GM23338 (cell line): Measurements from ENCODE around the gene NRP1. TPM values are rescaled to one million over a fixed set of nuclear protein-coding genes. Genes with fewer than 3 reads are reported as not detected.

Experiments used
- ATAC-seq: fragments of 200-7000 bp; cut with Tn5 transposase; 3 replicates; pipeline ENCODE4 v1.9.1; 2020
- DNase-seq: peaks from one replicate; pipeline ENCODE4 v3.0.0-alpha.2; 2015; ENCODE audit warnings: low spot score
- H2AFZ ChIP-seq: fragments of 200-600 bp; sonication (generic); 2 replicates; pipeline ENCODE4 v1.8.0; 2016; ENCODE audit warnings: antibody characterized with exemption, mild to moderate bottlenecking, moderate library complexity
- H3F3A ChIP-seq: fragments of 200-600 bp; sonication (generic); replicated peaks from 2 replicates; pipeline ENCODE4 v1.8.0; 2017; ENCODE audit warnings: antibody characterized with exemption, mixed run types, low read depth
- H3K27ac ChIP-seq: fragments of 200-600 bp; sonication (generic); 2 replicates; pipeline ENCODE4 v1.6.1; 2016; ENCODE audit warnings: low read depth
- H3K27me3 ChIP-seq: fragments of 200-600 bp; sonication (generic); 2 replicates; pipeline ENCODE4 v1.8.0; 2016; ENCODE audit warnings: mild to moderate bottlenecking, mixed run types, moderate library complexity; ENCODE audit not compliant: insufficient read depth
- H3K36me3 ChIP-seq: fragments of 200-600 bp; sonication (generic); 2 replicates; pipeline ENCODE4 v1.8.0; 2016; ENCODE audit warnings: mild to moderate bottlenecking; ENCODE audit not compliant: insufficient read depth
- H3K4me1 ChIP-seq: fragments of 200-600 bp; sonication (generic); 2 replicates; pipeline ENCODE4 v1.8.0; 2016; ENCODE audit warnings: mild to moderate bottlenecking, moderate library complexity; ENCODE audit not compliant: insufficient read depth
- H3K4me2 ChIP-seq: fragments of 200-600 bp; sonication (generic); 2 replicates; pipeline ENCODE4 v1.7.1; 2017; ENCODE audit warnings: mixed run types
- H3K4me3 ChIP-seq: fragments of 200-600 bp; sonication (generic); 2 replicates; pipeline ENCODE4 v1.6.1; 2016; ENCODE audit warnings: mixed run types
- H3K79me2 ChIP-seq: fragments of 200-600 bp; sonication (generic); replicated peaks from 2 replicates; pipeline ENCODE4 v1.8.0; 2017; ENCODE audit warnings: mild to moderate bottlenecking; ENCODE audit not compliant: insufficient read depth
- H3K9me2 ChIP-seq: fragments of 200-600 bp; sonication (generic); 2 replicates; pipeline ENCODE4 v1.8.0; 2017; ENCODE audit not compliant: insufficient read depth
- H4K20me1 ChIP-seq: fragments of 200-600 bp; sonication (generic); replicated peaks from 2 replicates; pipeline ENCODE4 v1.8.0; 2017; ENCODE audit warnings: mild to moderate bottlenecking; ENCODE audit not compliant: insufficient read depth
- H3K27ac Mint-ChIP-seq: 2 replicates; pipeline ENCODE4 v1.8.0; 2020; ENCODE audit warnings: inconsistent platforms, mild to moderate bottlenecking, moderate library complexity, mixed read lengths
- H3K27me3 Mint-ChIP-seq: 3 replicates; pipeline ENCODE4 v1.8.0; 2022; ENCODE audit warnings: low read depth, mild to moderate bottlenecking, moderate library complexity, mixed read lengths, inconsistent platforms; ENCODE audit not compliant: insufficient read depth, poor library complexity
- H3K36me3 Mint-ChIP-seq: 3 replicates; pipeline ENCODE4 v1.8.0; 2021; ENCODE audit warnings: low read depth, mild to moderate bottlenecking, inconsistent platforms, moderate library complexity, mixed read lengths
- H3K4me1 Mint-ChIP-seq: 3 replicates; pipeline ENCODE4 v1.8.0; 2020; ENCODE audit warnings: mild to moderate bottlenecking, inconsistent platforms, mixed read lengths
- H3K4me3 Mint-ChIP-seq: 3 replicates; pipeline ENCODE4 v1.8.0; 2021; ENCODE audit warnings: moderate library complexity, mild to moderate bottlenecking, inconsistent platforms, mixed read lengths
- H3K9me3 Mint-ChIP-seq: 3 replicates; pipeline ENCODE4 v1.8.0; 2020; ENCODE audit warnings: moderate library complexity, mild to moderate bottlenecking, inconsistent platforms, mixed read lengths
- CREB1 ChIP-seq: fragments of 250-450 bp; sonication (Bioruptor Pico); IDR thresholded peaks from 2 replicates; pipeline ENCODE4 v1.5.0; 2020; ENCODE audit warnings: low read depth, mild to moderate bottlenecking, moderate library complexity
- CTCF ChIP-seq, 2 experiments: fragments of 200-600 bp in 1 of 2; sonication (generic) in 1 of 2; conservative IDR thresholded peaks; 2 replicates each; pipeline versions ENCODE4 v1.5.1 to v1.6.1; 2016 to 2017; ENCODE audit warnings: antibody characterized with exemption in 2 of 2, low read depth in 2 of 2, mild to moderate bottlenecking in 2 of 2, moderate library complexity in 1 of 2
- ETS1 ChIP-seq: IDR thresholded peaks from 2 replicates; pipeline ENCODE4 v1.6.1; 2016; ENCODE audit warnings: antibody characterized with exemption
- EZH2 ChIP-seq: fragments of 200-600 bp; sonication (generic); IDR thresholded peaks from one replicate; pipeline ENCODE4 v1.8.0; 2017; ENCODE audit warnings: antibody characterized with exemption, mild to moderate bottlenecking, low read depth; ENCODE audit not compliant: unreplicated experiment
- EZH2phosphoT487 ChIP-seq: fragments of 200-600 bp; sonication (generic); IDR thresholded peaks from one replicate; pipeline ENCODE4 v1.8.1; 2018; ENCODE audit warnings: antibody characterized with exemption; ENCODE audit not compliant: unreplicated experiment
- JUNB ChIP-seq: IDR thresholded peaks from one replicate; pipeline ENCODE4 v1.6.1; 2016; ENCODE audit warnings: antibody characterized with exemption; ENCODE audit not compliant: unreplicated experiment
- NANOG ChIP-seq: IDR thresholded peaks from 2 replicates; pipeline ENCODE4 v1.6.1; 2016; ENCODE audit warnings: antibody characterized with exemption, borderline replicate concordance
- POLR2AphosphoS5 ChIP-seq: IDR thresholded peaks from 2 replicates; pipeline ENCODE4 v1.6.1; 2016; ENCODE audit warnings: antibody characterized with exemption, low read depth
- STAT1 ChIP-seq: IDR thresholded peaks from one replicate; pipeline ENCODE4 v1.6.1; 2016; ENCODE audit warnings: antibody characterized with exemption; ENCODE audit not compliant: unreplicated experiment
- ZNF114 ChIP-seq: fragments of 250-450 bp; sonication (Bioruptor Pico); IDR thresholded peaks from 2 replicates; pipeline ENCODE4 v1.5.0; 2020; ENCODE audit warnings: mild to moderate bottlenecking, moderate library complexity
- ZNF331 ChIP-seq: fragments of 250-450 bp; sonication (Bioruptor Pico); IDR thresholded peaks from 2 replicates; pipeline ENCODE4 v1.5.0; 2020; ENCODE audit warnings: low read depth, mild to moderate bottlenecking, moderate library complexity
- polyA plus RNA-seq: library from polyadenylated mRNA; unstranded; fragments of >200 nt; fragmentation: Nextera tagmentation; extraction: Ambion mirVana; gene quantifications from 2 replicates; pipeline ENCODE4 v1.2.1, GENCODE V29; 2016
- total RNA-seq: library from RNA; depleted of rRNA; stranded (reverse); fragments of >200 nt; shearing (Covaris generic); gene quantifications from 2 replicates; pipeline ENCODE4 v1.2.3, GENCODE V29; 2014
- TF ChIP-seq, protein P1 (sequence below): fragments of 250-450 bp; sonication (Bioruptor Pico); IDR thresholded peaks from 2 replicates; pipeline ENCODE4 v1.5.0; 2020; ENCODE audit warnings: mild to moderate bottlenecking, moderate library complexity
- TF ChIP-seq, protein P2 (sequence below): IDR thresholded peaks from one replicate; pipeline ENCODE4 v1.6.1; 2018; ENCODE audit warnings: antibody characterized with exemption; ENCODE audit not compliant: unreplicated experiment

Gene NRP1
- total and polyA plus RNA-seq, 2 experiments from 2014 or later = 2.9 to 3.5 TPM

GRCh38 chr10:33247221-33247922 lies 87.1 kb downstream of the NRP1 start:
- TF ChIP-seq POLR2AphosphoS5 (no peak), ZNF114 (CRISPR knock-in tag) (no peak), NANOG (no peak), CREB1 (no peak), EZH2 (no peak), ZNF331 (CRISPR knock-in tag) (no peak), JUNB (no peak), CTCF (conservative IDR thresholded peaks at IDR 0.05; ENCODE audit: low read depth in 2 of 2) (no peak), ETS1 (no peak), STAT1 (no peak), EZH2phosphoT487 (no peak)
- TF ChIP-seq, protein P1, sequence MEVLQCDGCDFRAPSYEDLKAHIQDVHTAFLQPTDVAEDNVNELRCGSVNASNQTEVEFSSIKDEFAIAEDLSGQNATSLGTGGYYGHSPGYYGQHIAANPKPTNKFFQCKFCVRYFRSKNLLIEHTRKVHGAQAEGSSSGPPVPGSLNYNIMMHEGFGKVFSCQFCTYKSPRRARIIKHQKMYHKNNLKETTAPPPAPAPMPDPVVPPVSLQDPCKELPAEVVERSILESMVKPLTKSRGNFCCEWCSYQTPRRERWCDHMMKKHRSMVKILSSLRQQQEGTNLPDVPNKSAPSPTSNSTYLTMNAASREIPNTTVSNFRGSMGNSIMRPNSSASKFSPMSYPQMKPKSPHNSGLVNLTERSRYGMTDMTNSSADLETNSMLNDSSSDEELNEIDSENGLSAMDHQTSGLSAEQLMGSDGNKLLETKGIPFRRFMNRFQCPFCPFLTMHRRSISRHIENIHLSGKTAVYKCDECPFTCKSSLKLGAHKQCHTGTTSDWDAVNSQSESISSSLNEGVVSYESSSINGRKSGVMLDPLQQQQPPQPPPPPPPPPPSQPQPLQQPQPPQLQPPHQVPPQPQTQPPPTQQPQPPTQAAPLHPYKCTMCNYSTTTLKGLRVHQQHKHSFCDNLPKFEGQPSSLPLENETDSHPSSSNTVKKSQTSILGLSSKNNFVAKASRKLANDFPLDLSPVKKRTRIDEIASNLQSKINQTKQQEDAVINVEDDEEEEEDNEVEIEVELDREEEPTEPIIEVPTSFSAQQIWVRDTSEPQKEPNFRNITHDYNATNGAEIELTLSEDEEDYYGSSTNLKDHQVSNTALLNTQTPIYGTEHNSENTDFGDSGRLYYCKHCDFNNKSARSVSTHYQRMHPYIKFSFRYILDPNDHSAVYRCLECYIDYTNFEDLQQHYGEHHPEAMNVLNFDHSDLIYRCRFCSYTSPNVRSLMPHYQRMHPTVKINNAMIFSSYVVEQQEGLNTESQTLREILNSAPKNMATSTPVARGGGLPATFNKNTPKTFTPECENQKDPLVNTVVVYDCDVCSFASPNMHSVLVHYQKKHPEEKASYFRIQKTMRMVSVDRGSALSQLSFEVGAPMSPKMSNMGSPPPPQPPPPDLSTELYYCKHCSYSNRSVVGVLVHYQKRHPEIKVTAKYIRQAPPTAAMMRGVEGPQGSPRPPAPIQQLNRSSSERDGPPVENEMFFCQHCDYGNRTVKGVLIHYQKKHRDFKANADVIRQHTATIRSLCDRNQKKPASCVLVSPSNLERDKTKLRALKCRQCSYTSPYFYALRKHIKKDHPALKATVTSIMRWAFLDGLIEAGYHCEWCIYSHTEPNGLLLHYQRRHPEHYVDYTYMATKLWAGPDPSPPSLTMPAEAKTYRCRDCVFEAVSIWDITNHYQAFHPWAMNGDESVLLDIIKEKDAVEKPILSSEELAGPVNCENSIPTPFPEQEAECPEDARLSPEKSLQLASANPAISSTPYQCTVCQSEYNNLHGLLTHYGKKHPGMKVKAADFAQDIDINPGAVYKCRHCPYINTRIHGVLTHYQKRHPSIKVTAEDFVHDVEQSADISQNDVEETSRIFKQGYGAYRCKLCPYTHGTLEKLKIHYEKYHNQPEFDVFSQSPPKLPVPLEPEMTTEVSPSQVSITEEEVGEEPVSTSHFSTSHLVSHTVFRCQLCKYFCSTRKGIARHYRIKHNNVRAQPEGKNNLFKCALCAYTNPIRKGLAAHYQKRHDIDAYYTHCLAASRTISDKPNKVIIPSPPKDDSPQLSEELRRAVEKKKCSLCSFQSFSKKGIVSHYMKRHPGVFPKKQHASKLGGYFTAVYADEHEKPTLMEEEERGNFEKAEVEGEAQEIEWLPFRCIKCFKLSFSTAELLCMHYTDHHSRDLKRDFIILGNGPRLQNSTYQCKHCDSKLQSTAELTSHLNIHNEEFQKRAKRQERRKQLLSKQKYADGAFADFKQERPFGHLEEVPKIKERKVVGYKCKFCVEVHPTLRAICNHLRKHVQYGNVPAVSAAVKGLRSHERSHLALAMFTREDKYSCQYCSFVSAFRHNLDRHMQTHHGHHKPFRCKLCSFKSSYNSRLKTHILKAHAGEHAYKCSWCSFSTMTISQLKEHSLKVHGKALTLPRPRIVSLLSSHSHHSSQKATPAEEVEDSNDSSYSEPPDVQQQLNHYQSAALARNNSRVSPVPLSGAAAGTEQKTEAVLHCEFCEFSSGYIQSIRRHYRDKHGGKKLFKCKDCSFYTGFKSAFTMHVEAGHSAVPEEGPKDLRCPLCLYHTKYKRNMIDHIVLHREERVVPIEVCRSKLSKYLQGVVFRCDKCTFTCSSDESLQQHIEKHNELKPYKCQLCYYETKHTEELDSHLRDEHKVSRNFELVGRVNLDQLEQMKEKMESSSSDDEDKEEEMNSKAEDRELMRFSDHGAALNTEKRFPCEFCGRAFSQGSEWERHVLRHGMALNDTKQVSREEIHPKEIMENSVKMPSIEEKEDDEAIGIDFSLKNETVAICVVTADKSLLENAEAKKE (CRISPR knock-in tag) = no peak
- TF ChIP-seq, protein P2, sequence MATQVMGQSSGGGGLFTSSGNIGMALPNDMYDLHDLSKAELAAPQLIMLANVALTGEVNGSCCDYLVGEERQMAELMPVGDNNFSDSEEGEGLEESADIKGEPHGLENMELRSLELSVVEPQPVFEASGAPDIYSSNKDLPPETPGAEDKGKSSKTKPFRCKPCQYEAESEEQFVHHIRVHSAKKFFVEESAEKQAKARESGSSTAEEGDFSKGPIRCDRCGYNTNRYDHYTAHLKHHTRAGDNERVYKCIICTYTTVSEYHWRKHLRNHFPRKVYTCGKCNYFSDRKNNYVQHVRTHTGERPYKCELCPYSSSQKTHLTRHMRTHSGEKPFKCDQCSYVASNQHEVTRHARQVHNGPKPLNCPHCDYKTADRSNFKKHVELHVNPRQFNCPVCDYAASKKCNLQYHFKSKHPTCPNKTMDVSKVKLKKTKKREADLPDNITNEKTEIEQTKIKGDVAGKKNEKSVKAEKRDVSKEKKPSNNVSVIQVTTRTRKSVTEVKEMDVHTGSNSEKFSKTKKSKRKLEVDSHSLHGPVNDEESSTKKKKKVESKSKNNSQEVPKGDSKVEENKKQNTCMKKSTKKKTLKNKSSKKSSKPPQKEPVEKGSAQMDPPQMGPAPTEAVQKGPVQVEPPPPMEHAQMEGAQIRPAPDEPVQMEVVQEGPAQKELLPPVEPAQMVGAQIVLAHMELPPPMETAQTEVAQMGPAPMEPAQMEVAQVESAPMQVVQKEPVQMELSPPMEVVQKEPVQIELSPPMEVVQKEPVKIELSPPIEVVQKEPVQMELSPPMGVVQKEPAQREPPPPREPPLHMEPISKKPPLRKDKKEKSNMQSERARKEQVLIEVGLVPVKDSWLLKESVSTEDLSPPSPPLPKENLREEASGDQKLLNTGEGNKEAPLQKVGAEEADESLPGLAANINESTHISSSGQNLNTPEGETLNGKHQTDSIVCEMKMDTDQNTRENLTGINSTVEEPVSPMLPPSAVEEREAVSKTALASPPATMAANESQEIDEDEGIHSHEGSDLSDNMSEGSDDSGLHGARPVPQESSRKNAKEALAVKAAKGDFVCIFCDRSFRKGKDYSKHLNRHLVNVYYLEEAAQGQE = no peak
- no peaks in the 10 kb centered on the region for H3K9me3 Mint-ChIP-seq
- H3K36me3 ChIP-seq = no peaks in the 10 kb centered on the region
- no peak overlapping the region for H2AFZ ChIP-seq
- DNase-seq = no peak
- H3K4me1 Mint-ChIP-seq = no peaks in the 10 kb centered on the region; the same call in 2 of the 3 replicates
- H3K4me3 Mint-ChIP-seq = no peak overlapping the region
- no peaks in the 10 kb centered on the region for H3K9me2 ChIP-seq
- no peaks in the 10 kb centered on the region for H3K36me3 Mint-ChIP-seq
- no peaks in the 10 kb centered on the region for H3K79me2 ChIP-seq
- H4K20me1 ChIP-seq = no peaks in the 10 kb centered on the region
- no peaks in the 10 kb centered on the region for H3F3A ChIP-seq
- no peaks in the 10 kb centered on the region for H3K4me1 ChIP-seq
- no peaks in the 10 kb centered on the region for H3K27me3 ChIP-seq
- H3K27me3 Mint-ChIP-seq = peaks cover 3% of the 10 kb centered on the region
- no peak for ATAC-seq
- H3K4me3 ChIP-seq = no peak overlapping the region
- H3K4me2 ChIP-seq = no peak overlapping the region
- H3K27ac Mint-ChIP-seq = no peak overlapping the region
- no peak overlapping the region for H3K27ac ChIP-seq
